Adrenal gland (tissue), 12 donors: Measurements from ENCODE around the gene YIPF3. TPM values are rescaled to one million over a fixed set of nuclear protein-coding genes. Genes with fewer than 3 reads are reported as not detected.
"Not testable (repeated sequence)": the region's sequence is repeated elsewhere in the genome, so short reads cannot be mapped to it uniquely, and the experiment has no call there.

Experiments
- DNase-seq, 7 donors: peaks; one replicate each; pipeline ENCODE4 v3.0.0-alpha.2; 2019 to 2020
- H3K27ac ChIP-seq, 5 donors: fragments of 200-600 bp; sonication (generic) in 4 of 5; 1 replicate in 3 of 5; 2 replicates in 2 of 5; pipeline versions ENCODE4 v1.5.1 to v1.8.0; 2016 to 2020; ENCODE audit warnings: mild to moderate bottlenecking in 1 of 5
- H3K27me3 ChIP-seq: fragments of 200-600 bp; 2 replicates; pipeline ENCODE4 v1.8.0; 2021
- H3K36me3 ChIP-seq, 2 donors: fragments of 200-600 bp; replicated peaks in 1 of 2; 1 replicate in 1 of 2; 2 replicates in 1 of 2; pipeline versions ENCODE4 v1.5.1 to v1.8.0; 2018 to 2022
- H3K4me1 ChIP-seq, 2 donors: fragments of 200-600 bp; replicated peaks in 1 of 2; 1 replicate in 1 of 2; 2 replicates in 1 of 2; pipeline versions ENCODE4 v1.5.1 to v1.8.0; 2018 to 2021
- H3K4me3 ChIP-seq, 4 donors: fragments of 200-600 bp; sonication (generic) in 3 of 4; one replicate each; pipeline ENCODE4 v1.5.1; 2016 to 2018
- H3K9me3 ChIP-seq, 3 donors: fragments of 200-600 bp; sonication (generic) in 1 of 3; replicated peaks in 1 of 3; 1 replicate in 2 of 3; 2 replicates in 1 of 3; pipeline versions ENCODE4 v1.5.1 to v1.8.0; 2016 to 2021
- CTCF ChIP-seq, 6 experiments: fragments of 450-650 bp in 4 of 6; fragments of 200-600 bp in 2 of 6; sonication (generic) in 1 of 6; IDR thresholded peaks; 1 replicate in 5 of 6; 2 replicates in 1 of 6; pipeline versions ENCODE4 v1.5.1 to v1.8.0; 2016 to 2021; ENCODE audit warnings: antibody characterized with exemption in 6 of 6, mild to moderate bottlenecking in 2 of 6, moderate library complexity in 1 of 6
- POLR2A ChIP-seq, 2 donors: fragments of 450-650 bp; IDR thresholded peaks; one replicate each; pipeline ENCODE4 v1.6.1; 2017; ENCODE audit warnings: antibody characterized with exemption in 2 of 2, mild to moderate bottlenecking in 2 of 2, moderate library complexity in 1 of 2
- WGBS, 4 donors: extraction: QIAGEN DNeasy Blood & Tissue Kit in 2 of 4; methylation state at CpG; one replicate each; pipeline versions ENCODE4 v1.1.5 to v1.1.7; 2013 to 2017; 5-methylcytosine and 5-hydroxymethylcytosine counted together
- intact Hi-C, 2 donors: fragments of 100-400 bp; cut with DNase I; formaldehyde crosslinking; loops; one replicate each; pipeline versions ENCODE4 v1.14.1 to v1.15.0; 2022 to 2023
- polyA plus RNA-seq, 3 donors: library from polyadenylated mRNA; stranded (reverse); fragments of 200-250 nt in 2 of 3; fragments of 350-450 nt in 1 of 3; fragmentation: Illumina TruSeq in 1 of 3; extraction: RNeasy Lipid Tissue Mini Kit (QIAGEN cat#74804) in 1 of 3; gene quantifications; one replicate each; pipeline ENCODE4 v1.2.3, GENCODE V29; 2013 to 2014
- total RNA-seq, 9 donors: library from RNA; depleted of rRNA in 4 of 9; stranded (reverse); fragments of >200 nt in 4 of 9; fragments of 120-200 nt in 1 of 9; fragmentation: NEBNext Ultra II Directional in 1 of 9; extraction: Animal tissue kit (Norgen Biotek cat#: 25700) in 1 of 9; gene quantifications; one replicate each; pipeline versions ENCODE4 v1.1.0 to v1.2.4, GENCODE V29; 2013 to 2023
- donor health status: healthy with polysubstance abuse.
- donor health status: Bipolar disorder and iron deficiency.
- donor health status: DM: yes; HTN: yes; CAD: no.
- donor health status: DM: no; HTN: no; CAD: no.
- donor health status: DM: no; HTN: no; CAD: no.
- donor health status: DM: yes; HTN: yes; CAD: no.

YIPF3 gene
- total and polyA plus RNA-seq, 12 donors: 78.1 to 271 (median 148) TPM

- intact Hi-C loops: loop anchor here in 1 of 2 donors (10.0 kb wide), 1 partner anchor 118 kb away; no protein-coding TSS in a partner anchor
- Histone ChIP-seq H3K4me1 (no peaks in the 10 kb centered on the region), H3K27me3 (no peaks in the 10 kb centered on the region), H3K4me3 (no peak overlapping the region), H3K36me3 (peaks cover 0 to 77% of the 10 kb centered on the region in 2 donors), H3K27ac (no peak overlapping the region), H3K9me3 (no peaks in the 10 kb centered on the region)
- 63 to 79% (median 75%) methylated on average over 2 to 4 of the region's 4 CpGs for WGBS, 4 donors
- TF ChIP-seq CTCF (IDR thresholded peaks at IDR 0.05): no peak
- peak in 1 of 7 donors; percentile 52 for DNase-seq
Observed at GRCh38 chr6:43502666-43503065, 14.1 kb downstream of the YIPF3 start.

- H3K27me3 ChIP-seq: no peaks in the 10 kb centered on the region
- no peaks in the 10 kb centered on the region for H3K9me3 ChIP-seq
- peaks cover 0 to 76% of the 10 kb centered on the region in 2 donors for H3K36me3 ChIP-seq
- DNase-seq: no peak
- H3K4me3 ChIP-seq: no peak overlapping the region
- intact Hi-C loops: loop anchor here in 1 of 2 donors (10.0 kb wide), 1 partner anchor 116 kb away; no protein-coding TSS in a partner anchor
- no peak for TF ChIP-seq POLR2A (IDR thresholded peaks at IDR 0.05)
- TF ChIP-seq CTCF (IDR thresholded peaks at IDR 0.05): no peak
- 90 to 100% (median 95%) methylated on average over 3 of the region's 3 CpGs for WGBS, 4 donors
- H3K27ac ChIP-seq: no peak overlapping the region
- peaks cover under 1 to 9% of the 10 kb centered on the region in 2 donors for H3K4me1 ChIP-seq
Observed at GRCh38 chr6:43500921-43501320, 15.8 kb downstream of the YIPF3 start.

GRCh38 chr6:43499028-43499815 lies 17.5 kb downstream of the YIPF3 start:
- intact Hi-C loops: loop anchor here (5.0 kb wide), 2 partner anchors 47 to 117 kb away; no protein-coding TSS in a partner anchor

GRCh38 chr6:43498291-43498690 lies 18.4 kb downstream of the YIPF3 start:
- H3K4me1 ChIP-seq: peaks cover 11 to 29% of the 10 kb centered on the region in 2 donors
- not testable (repeated sequence) for H3K27me3 ChIP-seq, H3K9me3 ChIP-seq, H3K4me3 ChIP-seq, DNase-seq, H3K27ac ChIP-seq
- 80 to 93% (median 90%) methylated on average over 5 of the region's 5 CpGs for whole genome bisulfite sequencing, 4 donors
- H3K36me3 ChIP-seq: peaks cover 0 to 49% of the 10 kb centered on the region in 2 donors
- intact Hi-C loops: loop anchor here (5.0 kb wide), 2 partner anchors 46 to 116 kb away; no protein-coding TSS in a partner anchor

More at GRCh38 chr6:43499028-43499815, 17.5 kb downstream of the YIPF3 start:
- TF ChIP-seq CTCF (IDR thresholded peaks at IDR 0.05) (no peak), POLR2A (IDR thresholded peaks at IDR 0.05) (no peak)
- Histone ChIP-seq H3K9me3 (no peaks in the 10 kb centered on the region), H3K36me3 (peaks cover 0 to 59% of the 10 kb centered on the region in 2 donors), H3K27ac (peak overlapping the region in 1 of 5 donors; percentile 8), H3K4me3 (no peak overlapping the region), H3K4me1 (peaks cover 11 to 23% of the 10 kb centered on the region in 2 donors), H3K27me3 (no peaks in the 10 kb centered on the region)
- WGBS, 4 donors: 75 to 79% (median 78%) methylated on average over 10 to 12 of the region's 12 CpGs
- DNase-seq: no peak
